SK-N-SH treated with all-trans-retinoic acid at 6 μM for 48 hours (cell line): ENCODE results near the gene PDRG1.

ENCODE experiments used
- ATAC-seq: fragments of 200-7000 bp; cut with Tn5 transposase; 3 replicates; pipeline ENCODE4 v1.9.1; 2020; ENCODE audit warnings: mild to moderate bottlenecking, moderate library complexity
- ARNTL ChIP-seq: fragments of 450-650 bp; formaldehyde crosslinking; IDR thresholded peaks from 2 replicates; pipeline ENCODE4 v1.5.0; 2020; ENCODE audit warnings: low read depth, mild to moderate bottlenecking, moderate library complexity, borderline replicate concordance
- BACH2 ChIP-seq: fragments of 250-450 bp; sonication (Bioruptor Pico); IDR thresholded peaks from 2 replicates; pipeline ENCODE4 v1.9.0; 2021; ENCODE audit warnings: mild to moderate bottlenecking, borderline replicate concordance
- CSDC2 ChIP-seq: fragments of 250-450 bp; sonication (Bioruptor Pico); IDR thresholded peaks from 2 replicates; pipeline ENCODE4 v1.5.0; 2020; ENCODE audit warnings: mild to moderate bottlenecking, moderate library complexity
- ESRRG ChIP-seq: fragments of 250-450 bp; sonication (Bioruptor Pico); IDR thresholded peaks from 2 replicates; pipeline ENCODE4 v1.6.1; 2021; ENCODE audit warnings: mild to moderate bottlenecking
- GLIS3 ChIP-seq: fragments of 250-450 bp; sonication (Bioruptor Pico); IDR thresholded peaks from 2 replicates; pipeline ENCODE4 v1.5.0; 2020; ENCODE audit warnings: mild to moderate bottlenecking, moderate library complexity
- ISL1 ChIP-seq: fragments of 250-450 bp; sonication (Bioruptor Pico); IDR thresholded peaks from 2 replicates; pipeline ENCODE4 v2.1.2; 2022; ENCODE audit warnings: mild to moderate bottlenecking, moderate library complexity
- OSR1 ChIP-seq: fragments of 250-450 bp; sonication (Bioruptor Pico); IDR thresholded peaks from 2 replicates; pipeline ENCODE4 v1.8.0; 2022; ENCODE audit warnings: moderate library complexity, mild to moderate bottlenecking, inconsistent platforms
- PPARA ChIP-seq: fragments of 250-450 bp; sonication (Bioruptor Pico); IDR thresholded peaks from 2 replicates; pipeline ENCODE4 v1.5.0; 2020; ENCODE audit warnings: mild to moderate bottlenecking, borderline replicate concordance
- RARB ChIP-seq: fragments of 250-450 bp; sonication (Bioruptor Pico); IDR thresholded peaks from 2 replicates; pipeline ENCODE4 v1.8.0; 2021; ENCODE audit warnings: mild to moderate bottlenecking, moderate library complexity
- SNAI2 ChIP-seq: fragments of 250-450 bp; sonication (Bioruptor Pico); IDR thresholded peaks from 2 replicates; pipeline ENCODE4 v1.5.0; 2020; ENCODE audit warnings: mild to moderate bottlenecking, moderate library complexity
- TCF4 ChIP-seq: fragments of 250-450 bp; sonication (Bioruptor Pico); IDR thresholded peaks from 2 replicates; pipeline ENCODE4 v1.8.0; 2021; ENCODE audit warnings: mild to moderate bottlenecking, moderate library complexity, borderline replicate concordance
- TOX ChIP-seq: fragments of 250-450 bp; sonication (Bioruptor Pico); IDR thresholded peaks from 2 replicates; pipeline ENCODE4 v1.8.0; 2021; ENCODE audit warnings: mild to moderate bottlenecking, moderate library complexity, borderline replicate concordance
- ZFP3 ChIP-seq: fragments of 250-450 bp; sonication (Bioruptor Pico); IDR thresholded peaks from 2 replicates; pipeline ENCODE4 v1.5.0; 2020; ENCODE audit warnings: mild to moderate bottlenecking, moderate library complexity
- ZFP30 ChIP-seq: fragments of 450-650 bp; formaldehyde crosslinking; IDR thresholded peaks from 2 replicates; pipeline ENCODE4 v1.5.0; 2022; ENCODE audit warnings: mild to moderate bottlenecking, moderate library complexity
- ZNF565 ChIP-seq: fragments of 450-650 bp; formaldehyde crosslinking; conservative IDR thresholded peaks from 2 replicates; pipeline ENCODE4 v1.5.0; 2020; ENCODE audit warnings: low read depth, mild to moderate bottlenecking, moderate library complexity
- ZNF70 ChIP-seq: fragments of 450-650 bp; formaldehyde crosslinking; IDR thresholded peaks from 2 replicates; pipeline ENCODE4 v1.5.0; 2020; ENCODE audit warnings: mild to moderate bottlenecking, moderate library complexity
- ZNF8 ChIP-seq: fragments of 450-650 bp; formaldehyde crosslinking; IDR thresholded peaks from 2 replicates; pipeline ENCODE4 v1.5.0; 2020; ENCODE audit warnings: mild to moderate bottlenecking, moderate library complexity
- TF ChIP-seq, protein P1 (sequence below): fragments of 250-450 bp; sonication (Bioruptor Pico); IDR thresholded peaks from 2 replicates; pipeline ENCODE4 v1.8.0; 2020; ENCODE audit warnings: mild to moderate bottlenecking, moderate library complexity, borderline replicate concordance
- TF ChIP-seq, protein P2 (sequence below): fragments of 250-450 bp; sonication (Bioruptor Pico); IDR thresholded peaks from 2 replicates; pipeline ENCODE4 v1.8.0; 2021; ENCODE audit warnings: low read depth, mild to moderate bottlenecking, moderate library complexity, borderline replicate concordance
- TF ChIP-seq, protein P3 (sequence below): fragments of 250-450 bp; sonication (Bioruptor Pico); IDR thresholded peaks from 2 replicates; pipeline ENCODE4 v1.5.0; 2020; ENCODE audit warnings: mild to moderate bottlenecking, moderate library complexity
- TF ChIP-seq, protein P4 (sequence below): fragments of 250-450 bp; sonication (Bioruptor Pico); IDR thresholded peaks from 2 replicates; pipeline ENCODE4 v1.5.1; 2020; ENCODE audit warnings: low read depth, mild to moderate bottlenecking, moderate library complexity
- TF ChIP-seq, protein P5 (sequence below): fragments of 250-450 bp; sonication (Bioruptor Pico); IDR thresholded peaks from 2 replicates; pipeline ENCODE4 v1.5.1; 2021; ENCODE audit warnings: mild to moderate bottlenecking, moderate library complexity

Gene PDRG1

DNA sequence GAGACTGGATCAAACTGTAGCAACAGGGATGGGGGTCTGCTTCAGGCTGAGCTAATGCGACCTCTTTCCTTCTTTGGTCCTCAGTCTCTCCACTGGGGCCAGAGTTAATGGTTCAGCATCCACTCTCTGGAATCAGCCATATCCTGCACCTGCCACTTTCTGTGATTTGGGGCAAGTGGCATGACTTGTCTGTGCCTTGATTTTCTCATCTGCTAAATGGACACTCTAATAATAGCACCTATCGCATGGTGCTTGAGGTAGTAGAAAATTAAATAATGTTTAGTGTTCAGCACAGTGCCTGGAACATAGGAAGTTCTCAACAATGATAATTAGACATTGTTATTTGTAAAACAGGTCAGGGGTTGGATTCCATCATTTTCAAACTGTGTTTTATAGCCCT, 22.4 kb upstream of the PDRG1 start:
- no peak for TF ChIP-seq OSR1 (CRISPR knock-in tag)
- no peak for TF ChIP-seq PPARA (CRISPR knock-in tag)
- TF ChIP-seq BACH2: no peak
- no peak for TF ChIP-seq ZFP30
- no peak for TF ChIP-seq ISL1 (CRISPR knock-in tag)
- no peak for TF ChIP-seq TOX (CRISPR knock-in tag)
- TF ChIP-seq ARNTL (CRISPR knock-in tag): no peak
- no peak for TF ChIP-seq TCF4 (CRISPR knock-in tag)
- no peak for ATAC-seq

DNA sequence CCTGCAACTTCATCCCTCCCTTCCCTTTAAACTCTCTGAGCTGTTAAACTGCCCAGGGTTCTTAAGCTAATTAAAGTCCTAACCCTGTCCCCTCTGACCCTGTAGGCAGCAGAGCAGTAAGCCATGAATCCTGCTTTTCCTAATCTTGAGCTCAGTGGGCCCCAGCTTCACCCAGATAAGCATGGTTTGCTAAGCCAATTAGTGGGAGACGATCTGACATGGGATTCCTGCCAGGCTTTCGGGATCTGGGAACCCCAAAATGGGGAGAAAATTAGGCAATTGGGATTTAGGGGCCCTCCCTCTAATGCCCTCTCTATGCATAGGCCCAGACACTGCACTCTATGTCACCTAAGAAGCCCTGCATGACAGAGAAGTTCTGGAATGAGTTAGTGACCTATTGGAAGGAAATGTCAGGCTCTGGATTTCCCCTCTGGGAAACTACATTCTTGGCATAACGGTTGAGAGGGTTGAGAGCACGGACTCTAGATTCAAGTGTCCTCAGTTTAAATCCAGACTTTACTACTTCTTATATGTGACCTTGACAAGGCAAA, 20.7 kb upstream of the PDRG1 start:
- TF ChIP-seq, protein P1, sequence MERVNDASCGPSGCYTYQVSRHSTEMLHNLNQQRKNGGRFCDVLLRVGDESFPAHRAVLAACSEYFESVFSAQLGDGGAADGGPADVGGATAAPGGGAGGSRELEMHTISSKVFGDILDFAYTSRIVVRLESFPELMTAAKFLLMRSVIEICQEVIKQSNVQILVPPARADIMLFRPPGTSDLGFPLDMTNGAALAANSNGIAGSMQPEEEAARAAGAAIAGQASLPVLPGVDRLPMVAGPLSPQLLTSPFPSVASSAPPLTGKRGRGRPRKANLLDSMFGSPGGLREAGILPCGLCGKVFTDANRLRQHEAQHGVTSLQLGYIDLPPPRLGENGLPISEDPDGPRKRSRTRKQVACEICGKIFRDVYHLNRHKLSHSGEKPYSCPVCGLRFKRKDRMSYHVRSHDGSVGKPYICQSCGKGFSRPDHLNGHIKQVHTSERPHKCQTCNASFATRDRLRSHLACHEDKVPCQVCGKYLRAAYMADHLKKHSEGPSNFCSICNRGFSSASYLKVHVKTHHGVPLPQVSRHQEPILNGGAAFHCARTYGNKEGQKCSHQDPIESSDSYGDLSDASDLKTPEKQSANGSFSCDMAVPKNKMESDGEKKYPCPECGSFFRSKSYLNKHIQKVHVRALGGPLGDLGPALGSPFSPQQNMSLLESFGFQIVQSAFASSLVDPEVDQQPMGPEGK (CRISPR knock-in tag): no peak
- TF ChIP-seq ARNTL (CRISPR knock-in tag): no peak
- TF ChIP-seq BACH2: no peak
- no peak for TF ChIP-seq ZFP3 (CRISPR knock-in tag)
- TF ChIP-seq ZFP30: no peak
- TF ChIP-seq, protein P2, sequence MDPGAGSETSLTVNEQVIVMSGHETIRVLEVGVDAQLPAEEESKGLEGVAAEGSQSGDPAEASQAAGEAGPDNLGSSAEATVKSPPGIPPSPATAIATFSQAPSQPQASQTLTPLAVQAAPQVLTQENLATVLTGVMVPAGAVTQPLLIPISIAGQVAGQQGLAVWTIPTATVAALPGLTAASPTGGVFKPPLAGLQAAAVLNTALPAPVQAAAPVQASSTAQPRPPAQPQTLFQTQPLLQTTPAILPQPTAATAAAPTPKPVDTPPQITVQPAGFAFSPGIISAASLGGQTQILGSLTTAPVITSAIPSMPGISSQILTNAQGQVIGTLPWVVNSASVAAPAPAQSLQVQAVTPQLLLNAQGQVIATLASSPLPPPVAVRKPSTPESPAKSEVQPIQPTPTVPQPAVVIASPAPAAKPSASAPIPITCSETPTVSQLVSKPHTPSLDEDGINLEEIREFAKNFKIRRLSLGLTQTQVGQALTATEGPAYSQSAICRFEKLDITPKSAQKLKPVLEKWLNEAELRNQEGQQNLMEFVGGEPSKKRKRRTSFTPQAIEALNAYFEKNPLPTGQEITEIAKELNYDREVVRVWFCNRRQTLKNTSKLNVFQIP (CRISPR knock-in tag): no peak
- ATAC-seq: no peak

DNA sequence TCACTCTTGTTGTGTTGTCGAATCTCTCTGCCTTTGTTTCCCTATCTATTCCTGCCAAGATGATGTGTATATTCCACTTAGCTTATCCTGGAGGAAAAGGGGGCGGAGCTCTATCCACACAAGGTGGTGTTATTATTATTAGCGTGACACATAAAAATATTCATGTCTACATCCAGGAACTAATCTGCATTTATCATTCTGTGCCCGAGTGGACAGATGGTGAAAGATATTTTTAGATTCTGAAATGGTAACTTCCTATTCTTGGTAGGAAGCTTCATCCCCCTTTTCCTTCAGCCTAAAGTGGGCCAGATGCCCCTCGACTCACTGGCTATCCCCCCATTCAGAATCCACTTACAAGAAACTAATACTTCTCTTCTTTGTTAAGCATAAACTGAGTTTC, 18.1 kb upstream of the PDRG1 start:
- no peak for ATAC-seq
- no peak for TF ChIP-seq SNAI2 (CRISPR knock-in tag)
- TF ChIP-seq, protein P3, sequence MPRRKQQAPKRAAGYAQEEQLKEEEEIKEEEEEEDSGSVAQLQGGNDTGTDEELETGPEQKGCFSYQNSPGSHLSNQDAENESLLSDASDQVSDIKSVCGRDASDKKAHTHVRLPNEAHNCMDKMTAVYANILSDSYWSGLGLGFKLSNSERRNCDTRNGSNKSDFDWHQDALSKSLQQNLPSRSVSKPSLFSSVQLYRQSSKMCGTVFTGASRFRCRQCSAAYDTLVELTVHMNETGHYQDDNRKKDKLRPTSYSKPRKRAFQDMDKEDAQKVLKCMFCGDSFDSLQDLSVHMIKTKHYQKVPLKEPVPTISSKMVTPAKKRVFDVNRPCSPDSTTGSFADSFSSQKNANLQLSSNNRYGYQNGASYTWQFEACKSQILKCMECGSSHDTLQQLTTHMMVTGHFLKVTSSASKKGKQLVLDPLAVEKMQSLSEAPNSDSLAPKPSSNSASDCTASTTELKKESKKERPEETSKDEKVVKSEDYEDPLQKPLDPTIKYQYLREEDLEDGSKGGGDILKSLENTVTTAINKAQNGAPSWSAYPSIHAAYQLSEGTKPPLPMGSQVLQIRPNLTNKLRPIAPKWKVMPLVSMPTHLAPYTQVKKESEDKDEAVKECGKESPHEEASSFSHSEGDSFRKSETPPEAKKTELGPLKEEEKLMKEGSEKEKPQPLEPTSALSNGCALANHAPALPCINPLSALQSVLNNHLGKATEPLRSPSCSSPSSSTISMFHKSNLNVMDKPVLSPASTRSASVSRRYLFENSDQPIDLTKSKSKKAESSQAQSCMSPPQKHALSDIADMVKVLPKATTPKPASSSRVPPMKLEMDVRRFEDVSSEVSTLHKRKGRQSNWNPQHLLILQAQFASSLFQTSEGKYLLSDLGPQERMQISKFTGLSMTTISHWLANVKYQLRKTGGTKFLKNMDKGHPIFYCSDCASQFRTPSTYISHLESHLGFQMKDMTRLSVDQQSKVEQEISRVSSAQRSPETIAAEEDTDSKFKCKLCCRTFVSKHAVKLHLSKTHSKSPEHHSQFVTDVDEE (CRISPR knock-in tag): no peak
- no peak for TF ChIP-seq TCF4 (CRISPR knock-in tag)
- no peak for TF ChIP-seq PPARA (CRISPR knock-in tag)
- TF ChIP-seq, protein P4, sequence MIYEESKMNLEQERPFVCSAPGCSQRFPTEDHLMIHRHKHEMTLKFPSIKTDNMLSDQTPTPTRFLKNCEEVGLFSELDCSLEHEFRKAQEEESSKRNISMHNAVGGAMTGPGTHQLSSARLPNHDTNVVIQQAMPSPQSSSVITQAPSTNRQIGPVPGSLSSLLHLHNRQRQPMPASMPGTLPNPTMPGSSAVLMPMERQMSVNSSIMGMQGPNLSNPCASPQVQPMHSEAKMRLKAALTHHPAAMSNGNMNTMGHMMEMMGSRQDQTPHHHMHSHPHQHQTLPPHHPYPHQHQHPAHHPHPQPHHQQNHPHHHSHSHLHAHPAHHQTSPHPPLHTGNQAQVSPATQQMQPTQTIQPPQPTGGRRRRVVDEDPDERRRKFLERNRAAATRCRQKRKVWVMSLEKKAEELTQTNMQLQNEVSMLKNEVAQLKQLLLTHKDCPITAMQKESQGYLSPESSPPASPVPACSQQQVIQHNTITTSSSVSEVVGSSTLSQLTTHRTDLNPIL (CRISPR knock-in tag): no peak
- no peak for TF ChIP-seq TOX (CRISPR knock-in tag)
- no peak for TF ChIP-seq ESRRG
- no peak for TF ChIP-seq ZFP30
- TF ChIP-seq BACH2: no peak
- TF ChIP-seq ZNF565 (CRISPR knock-in tag): no peak

DNA sequence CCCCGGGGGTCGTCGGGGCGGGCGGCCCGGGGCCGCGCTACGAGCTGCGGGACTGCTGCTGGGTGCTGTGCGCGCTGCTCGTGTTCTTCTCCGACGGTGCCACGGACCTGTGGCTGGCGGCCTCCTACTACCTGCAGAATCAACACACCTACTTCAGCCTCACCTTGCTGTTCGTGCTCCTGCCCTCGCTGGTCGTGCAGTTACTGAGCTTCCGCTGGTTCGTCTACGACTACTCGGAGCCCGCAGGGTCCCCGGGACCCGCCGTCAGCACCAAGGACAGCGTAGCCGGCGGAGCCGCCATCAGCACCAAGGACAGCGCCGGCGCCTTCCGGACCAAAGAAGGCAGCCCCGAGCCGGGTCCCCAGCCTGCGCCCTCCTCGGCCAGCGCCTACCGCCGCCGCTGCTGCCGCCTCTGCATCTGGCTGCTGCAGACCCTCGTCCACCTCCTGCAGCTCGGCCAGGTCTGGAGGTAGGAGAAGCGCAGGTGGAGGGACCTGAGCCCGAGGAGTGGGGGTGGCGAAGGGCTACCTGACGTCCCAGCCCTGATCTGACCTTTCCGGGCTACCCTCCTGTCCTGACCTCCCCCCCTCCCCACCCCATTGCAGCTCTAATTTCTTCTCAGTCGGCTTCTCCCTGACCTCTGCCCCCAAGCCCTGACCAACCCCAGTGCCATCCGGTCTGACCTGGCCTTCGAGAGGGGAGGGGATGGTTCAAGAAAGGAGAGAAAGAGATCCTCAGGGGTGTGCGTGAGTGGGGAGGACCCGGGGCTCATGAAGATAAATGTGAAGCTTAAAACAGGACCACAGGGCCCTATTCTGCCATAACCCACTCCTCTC, 16.7 kb upstream of the PDRG1 start:
- peak; percentile 95 for ATAC-seq
- TF ChIP-seq ZNF8: peak; percentile 88
- no peak for TF ChIP-seq ZNF70
- TF ChIP-seq OSR1 (CRISPR knock-in tag): peak; percentile 83; the same call in 1 of the 2 replicates
- 0 out of 2 replicates have a peak, but pooled peaks have one; percentile 39 for TF ChIP-seq BACH2
- TF ChIP-seq TCF4 (CRISPR knock-in tag): no peak
- TF ChIP-seq ARNTL (CRISPR knock-in tag): no peak
- TF ChIP-seq, protein P5, sequence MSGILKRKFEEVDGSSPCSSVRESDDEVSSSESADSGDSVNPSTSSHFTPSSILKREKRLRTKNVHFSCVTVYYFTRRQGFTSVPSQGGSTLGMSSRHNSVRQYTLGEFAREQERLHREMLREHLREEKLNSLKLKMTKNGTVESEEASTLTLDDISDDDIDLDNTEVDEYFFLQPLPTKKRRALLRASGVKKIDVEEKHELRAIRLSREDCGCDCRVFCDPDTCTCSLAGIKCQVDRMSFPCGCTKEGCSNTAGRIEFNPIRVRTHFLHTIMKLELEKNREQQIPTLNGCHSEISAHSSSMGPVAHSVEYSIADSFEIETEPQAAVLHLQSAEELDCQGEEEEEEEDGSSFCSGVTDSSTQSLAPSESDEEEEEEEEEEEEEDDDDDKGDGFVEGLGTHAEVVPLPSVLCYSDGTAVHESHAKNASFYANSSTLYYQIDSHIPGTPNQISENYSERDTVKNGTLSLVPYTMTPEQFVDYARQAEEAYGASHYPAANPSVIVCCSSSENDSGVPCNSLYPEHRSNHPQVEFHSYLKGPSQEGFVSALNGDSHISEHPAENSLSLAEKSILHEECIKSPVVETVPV (CRISPR knock-in tag): no peak
- TF ChIP-seq, protein P4 (CRISPR knock-in tag): no peak
- peak; percentile 52; the same call in 1 of the 2 replicates for TF ChIP-seq ZFP30
- TF ChIP-seq TOX (CRISPR knock-in tag): no peak
- peak; percentile 93 for TF ChIP-seq ZFP3 (CRISPR knock-in tag)
- TF ChIP-seq GLIS3: peak; percentile 96
- TF ChIP-seq RARB (CRISPR knock-in tag): peak; percentile 63; the same call in 1 of the 2 replicates
- peak; percentile 99 for TF ChIP-seq CSDC2 (CRISPR knock-in tag)
- peak; percentile 63 for TF ChIP-seq ISL1 (CRISPR knock-in tag)
- peak; percentile 91 for TF ChIP-seq ZNF565 (CRISPR knock-in tag)
- TF ChIP-seq SNAI2 (CRISPR knock-in tag): peak; percentile 98
